Ovary (tissue), 9 donors: ENCODE results near the gene NOL7. TPM values are rescaled to one million over a fixed set of nuclear protein-coding genes. Genes with fewer than 3 reads are reported as not detected.

Experiments used
- DNase-seq, 5 donors: peaks; one replicate each; pipeline ENCODE4 v3.0.0-alpha.2; 2019 to 2020
- H3K27ac ChIP-seq, 2 donors: fragments of 200-600 bp; one replicate each; pipeline versions ENCODE4 v1.5.1 to v1.8.0; 2019 to 2022
- H3K27me3 ChIP-seq: fragments of 200-600 bp; one replicate; pipeline ENCODE4 v1.8.0; 2022
- H3K36me3 ChIP-seq: fragments of 200-600 bp; sonication (generic); one replicate; pipeline ENCODE4 v1.5.1; 2019
- H3K4me1 ChIP-seq: one replicate; pipeline ENCODE4 v1.8.1; 2013; ENCODE audit warnings: mild to moderate bottlenecking, moderate library complexity; ENCODE audit not compliant: insufficient read depth
- H3K4me3 ChIP-seq: fragments of 200-600 bp; sonication (generic); one replicate; pipeline ENCODE4 v1.5.1; 2017
- H3K9me3 ChIP-seq, 2 donors: fragments of 200-600 bp in 1 of 2; sonication (generic) in 1 of 2; one replicate each; pipeline versions ENCODE4 v1.5.1 to v1.8.1; 2013 to 2019; ENCODE audit warnings: mild to moderate bottlenecking in 1 of 2, moderate library complexity in 1 of 2
- EP300 ChIP-seq: sonication (generic); formaldehyde crosslinking; IDR thresholded peaks from one replicate; pipeline ENCODE4 v1.6.1; 2017; ENCODE audit warnings: antibody characterized with exemption
- POLR2A ChIP-seq: fragments of 450-650 bp; IDR thresholded peaks from one replicate; pipeline ENCODE4 v1.6.1; 2017; ENCODE audit warnings: antibody characterized with exemption, mild to moderate bottlenecking, moderate library complexity
- WGBS, 3 donors: extraction: QIAGEN DNeasy Blood & Tissue Kit in 1 of 3; methylation state at CpG; one replicate each; pipeline versions ENCODE4 v1.1.5 to v1.1.7; 2013 to 2017; 5-methylcytosine and 5-hydroxymethylcytosine counted together
- intact Hi-C, 4 donors: fragments of 100-400 bp; cut with DNase I; formaldehyde crosslinking; loops; one replicate each; pipeline versions ENCODE4 v1.11.0 to v1.15.1; 2022 to 2023
- polyA plus RNA-seq, 2 donors: library from polyadenylated mRNA; stranded (reverse); fragments of 200-250 nt in 1 of 2; fragments of 350-450 nt in 1 of 2; fragmentation: Illumina TruSeq in 1 of 2; extraction: RNeasy Lipid Tissue Mini Kit (QIAGEN cat#74804) in 1 of 2; gene quantifications; one replicate each; pipeline ENCODE4 v1.2.3, GENCODE V29; 2013 to 2014
- total RNA-seq, 7 donors: library from RNA; depleted of rRNA in 2 of 7; stranded (reverse); fragments of >200 nt in 2 of 7; fragmentation: NEBNext Ultra II Directional in 3 of 7; extraction: Animal tissue kit (Norgen Biotek cat#: 25700) in 3 of 7; gene quantifications; one replicate each; pipeline versions ENCODE4 v1.1.0 to v1.2.4, GENCODE V29; 2016 to 2023
- TF ChIP-seq, protein P1 (sequence below), 3 donors: fragments of 450-650 bp in 2 of 3; fragments of 200-600 bp in 1 of 3; IDR thresholded peaks; one replicate each; pipeline versions ENCODE4 v1.5.1 to v1.8.0; 2016 to 2022; ENCODE audit warnings: antibody characterized with exemption in 3 of 3, mild to moderate bottlenecking in 1 of 3
- donor health status: DM: no; HTN: no; CAD: no; lungs with moderate emphysema.
- donor health status: DM: no; HTN: no; CAD: no.
- donor health status: Bipolar disorder and iron deficiency.
- donor health status: DM: yes; HTN: yes; CAD: no.
- donor health status: DM: no; HTN: no; CAD: no.
- donor health status: DM: yes; HTN: yes; CAD: no.

Gene NOL7
- total and polyA plus RNA-seq, 9 donors: 49.3 to 77.7 (median 62.6) TPM

DNA sequence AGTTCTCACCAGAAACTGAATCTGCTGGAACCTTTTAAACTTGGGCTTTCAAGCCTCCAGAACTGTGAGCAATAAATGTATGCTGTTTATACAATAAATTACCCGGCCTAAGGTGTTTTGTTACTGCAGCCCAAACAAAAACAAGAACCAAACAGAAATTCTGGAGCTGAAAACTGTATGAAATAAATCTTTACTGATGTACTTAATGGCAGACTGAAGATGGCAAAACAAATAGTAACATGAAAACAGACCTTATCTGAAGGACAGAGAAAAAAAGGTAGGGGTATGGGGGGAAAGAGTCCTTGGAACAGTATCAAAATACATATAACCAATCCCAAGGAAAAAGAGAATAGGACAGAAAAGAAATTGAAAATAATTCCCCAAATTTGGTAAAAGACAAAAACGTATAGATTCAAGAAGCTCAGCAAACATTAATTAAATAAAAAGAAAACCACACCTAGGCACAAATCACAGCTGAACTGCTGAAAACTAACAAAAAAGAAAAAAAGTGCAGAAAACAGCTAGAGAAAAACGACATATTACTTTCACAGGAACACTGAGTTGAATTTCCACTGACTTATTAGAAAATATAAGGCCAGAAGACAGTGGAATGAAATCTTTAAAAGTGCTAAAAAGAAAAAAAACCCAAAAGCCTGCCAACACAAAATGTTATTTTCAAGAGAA is 47.7 kb downstream of the NOL7 start:
- DNase-seq: no peak
- no peaks in the 10 kb centered on the region for H3K36me3 ChIP-seq
- no peak for TF ChIP-seq POLR2A
- TF ChIP-seq, protein P1, sequence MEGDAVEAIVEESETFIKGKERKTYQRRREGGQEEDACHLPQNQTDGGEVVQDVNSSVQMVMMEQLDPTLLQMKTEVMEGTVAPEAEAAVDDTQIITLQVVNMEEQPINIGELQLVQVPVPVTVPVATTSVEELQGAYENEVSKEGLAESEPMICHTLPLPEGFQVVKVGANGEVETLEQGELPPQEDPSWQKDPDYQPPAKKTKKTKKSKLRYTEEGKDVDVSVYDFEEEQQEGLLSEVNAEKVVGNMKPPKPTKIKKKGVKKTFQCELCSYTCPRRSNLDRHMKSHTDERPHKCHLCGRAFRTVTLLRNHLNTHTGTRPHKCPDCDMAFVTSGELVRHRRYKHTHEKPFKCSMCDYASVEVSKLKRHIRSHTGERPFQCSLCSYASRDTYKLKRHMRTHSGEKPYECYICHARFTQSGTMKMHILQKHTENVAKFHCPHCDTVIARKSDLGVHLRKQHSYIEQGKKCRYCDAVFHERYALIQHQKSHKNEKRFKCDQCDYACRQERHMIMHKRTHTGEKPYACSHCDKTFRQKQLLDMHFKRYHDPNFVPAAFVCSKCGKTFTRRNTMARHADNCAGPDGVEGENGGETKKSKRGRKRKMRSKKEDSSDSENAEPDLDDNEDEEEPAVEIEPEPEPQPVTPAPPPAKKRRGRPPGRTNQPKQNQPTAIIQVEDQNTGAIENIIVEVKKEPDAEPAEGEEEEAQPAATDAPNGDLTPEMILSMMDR (IDR thresholded peaks at IDR 0.05): no peak
- TF ChIP-seq EP300: no peak
- H3K4me3 ChIP-seq: no peak overlapping the region
- no peaks in the 10 kb centered on the region for H3K9me3 ChIP-seq
- WGBS, 3 donors: 63 to 74% (median 67%) methylated on average over 3 of the region's 3 CpGs
- intact Hi-C loops: no loop called here
- H3K4me1 ChIP-seq: peaks cover 2% of the 10 kb centered on the region
- H3K27ac ChIP-seq: no peak overlapping the region
- no peaks in the 10 kb centered on the region for H3K27me3 ChIP-seq

DNA sequence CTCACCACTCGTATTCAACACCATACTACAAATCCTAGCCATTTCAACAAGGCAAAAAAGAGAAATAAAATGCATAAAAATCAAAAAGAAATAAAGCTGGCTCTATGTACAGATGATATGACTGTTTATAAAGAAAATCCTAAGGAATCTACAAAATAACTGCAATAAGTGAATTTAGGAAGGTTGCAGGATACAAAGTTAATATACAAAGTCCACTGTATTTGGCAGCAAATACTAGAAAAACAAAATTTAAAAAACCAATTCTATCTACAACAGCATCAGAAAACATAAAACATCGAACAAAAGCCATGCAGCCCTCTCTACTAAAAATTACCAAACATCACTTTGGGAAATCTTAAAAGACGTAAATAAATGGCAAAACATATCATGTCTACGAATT is 48.9 kb downstream of the NOL7 start:
- Histone ChIP-seq H3K27ac (no peak overlapping the region), H3K36me3 (no peaks in the 10 kb centered on the region), H3K9me3 (no peaks in the 10 kb centered on the region), H3K4me3 (no peak overlapping the region), H3K27me3 (no peaks in the 10 kb centered on the region), H3K4me1 (peaks cover 2% of the 10 kb centered on the region)
- no peak for TF ChIP-seq POLR2A
- TF ChIP-seq EP300: no peak
- TF ChIP-seq, protein P1 (IDR thresholded peaks at IDR 0.05): no peak
- no peak for DNase-seq
- intact Hi-C loops: no loop called here
- 89 to 92% (median 92%) methylated on average over 4 of the region's 4 CpGs for WGBS, 3 donors

DNA sequence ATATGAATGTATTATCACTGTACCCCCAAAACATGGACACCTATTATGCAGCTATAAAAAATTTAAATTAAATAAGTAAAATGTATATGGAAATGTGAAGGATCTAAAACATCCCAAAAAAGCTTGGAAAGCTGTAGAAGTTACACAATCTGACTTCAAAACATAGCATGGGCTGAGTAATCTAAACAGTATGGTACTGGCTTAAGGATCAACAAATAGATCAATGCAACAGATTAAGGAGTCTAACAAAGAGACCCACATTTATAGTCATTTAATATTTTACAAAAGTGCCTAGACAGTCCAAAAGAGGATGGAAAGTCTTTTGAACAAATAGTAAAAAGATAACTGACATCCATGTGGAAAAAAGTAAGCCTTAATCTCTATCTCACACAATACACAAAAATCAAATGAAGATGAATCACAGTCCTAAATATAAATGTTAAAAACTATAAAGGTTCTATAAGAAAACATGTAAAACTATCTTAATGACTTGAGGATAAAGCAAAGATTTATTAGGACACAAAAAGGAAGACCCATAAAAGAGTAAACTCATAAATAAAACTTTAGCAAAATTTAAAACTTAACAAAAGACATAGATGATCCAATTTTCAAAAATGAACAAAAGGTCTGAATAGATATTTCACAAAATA is 49.7 kb downstream of the NOL7 start:
- Histone ChIP-seq H3K4me1 (peaks cover 2% of the 10 kb centered on the region), H3K9me3 (no peaks in the 10 kb centered on the region), H3K27ac (no peak overlapping the region), H3K36me3 (no peaks in the 10 kb centered on the region), H3K27me3 (no peaks in the 10 kb centered on the region), H3K4me3 (no peak overlapping the region)
- no peak for TF ChIP-seq EP300
- TF ChIP-seq, protein P1 (IDR thresholded peaks at IDR 0.05): no peak
- no peak for TF ChIP-seq POLR2A
- intact Hi-C loops: no loop called here
- no peak for DNase-seq

DNA sequence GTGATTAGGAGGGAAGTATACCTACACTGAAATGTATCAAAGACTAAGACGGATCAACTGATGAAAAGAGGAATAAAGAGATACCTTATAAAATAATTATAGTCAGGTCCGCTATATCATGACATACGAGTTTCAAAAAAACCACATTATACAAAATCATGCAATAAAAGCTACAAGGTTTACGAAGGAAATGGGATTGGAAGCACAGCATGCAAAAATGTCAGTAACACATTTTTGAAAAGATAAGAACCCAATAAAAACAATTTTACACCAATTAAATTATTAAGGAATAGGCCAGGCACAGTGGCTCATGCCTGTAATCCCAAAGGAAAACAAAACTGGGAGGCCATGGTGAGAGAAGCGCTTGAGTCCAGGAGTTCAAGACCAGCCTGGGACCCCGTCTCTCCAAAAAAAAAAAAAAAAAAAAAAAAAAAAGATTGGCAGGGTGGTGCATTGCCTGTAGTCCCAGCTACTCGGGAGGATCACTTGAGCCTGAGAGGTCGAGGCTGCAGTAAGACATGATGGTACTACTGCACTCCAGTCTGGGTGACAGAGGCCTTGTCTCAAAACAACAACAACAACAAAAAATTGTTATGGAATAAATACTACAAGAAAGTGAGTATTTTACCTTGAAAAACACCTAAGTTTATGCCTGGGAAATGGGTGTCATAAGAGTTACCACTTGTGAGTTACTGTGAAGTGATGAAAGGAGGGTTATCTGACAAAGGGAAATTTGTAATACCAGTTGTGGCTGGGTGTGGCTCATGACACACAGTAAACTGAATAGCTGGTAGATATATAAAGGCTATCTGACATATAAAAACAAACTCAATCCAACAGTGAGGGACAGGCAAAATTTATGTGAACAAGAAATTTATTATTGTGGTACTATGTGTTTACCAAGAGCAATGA is 51.3 kb downstream of the NOL7 start:
- Histone ChIP-seq H3K9me3 (no peaks in the 10 kb centered on the region), H3K36me3 (no peaks in the 10 kb centered on the region), H3K4me1 (no peaks in the 10 kb centered on the region), H3K4me3 (no peak overlapping the region), H3K27me3 (no peaks in the 10 kb centered on the region), H3K27ac (no peak overlapping the region)
- intact Hi-C loops: no loop called here
- DNase-seq: no peak
- 94 to 95% (median 94%) methylated on average over 8 of the region's 8 CpGs for WGBS, 3 donors
- TF ChIP-seq EP300 (no peak), POLR2A (no peak)
- TF ChIP-seq, protein P1 (IDR thresholded peaks at IDR 0.05): no peak
